Stomach smooth muscle (tissue), 2 donors: Measurements from ENCODE around the gene ZNF771.
"Not testable (repeated sequence)": the region's sequence is repeated elsewhere in the genome, so short reads cannot be mapped to it uniquely, and the experiment has no call there.

ENCODE experiments used
- H3K27ac ChIP-seq: one replicate; pipeline ENCODE4 v1.7.0; 2013; ENCODE audit warnings: mild to moderate bottlenecking, low read length, inconsistent platforms
- H3K27me3 ChIP-seq, 2 donors: one replicate each; pipeline ENCODE4 v1.7.0; 2013; ENCODE audit warnings: low read length in 2 of 2; ENCODE audit not compliant: insufficient read depth in 2 of 2, control insufficient read depth in 1 of 2
- H3K36me3 ChIP-seq, 2 donors: one replicate each; pipeline ENCODE4 v1.7.0; 2013; ENCODE audit warnings: low read length in 2 of 2; ENCODE audit not compliant: control insufficient read depth in 2 of 2, insufficient read depth in 2 of 2
- H3K4me1 ChIP-seq: one replicate; pipeline ENCODE4 v1.7.0; 2013; ENCODE audit warnings: low read length; ENCODE audit not compliant: control insufficient read depth, insufficient read depth
- H3K4me3 ChIP-seq, 2 donors: one replicate each; pipeline ENCODE4 v1.7.0; 2013; ENCODE audit warnings: low read length in 2 of 2
- H3K9ac ChIP-seq, 2 donors: one replicate each; pipeline ENCODE4 v1.7.0; 2013; ENCODE audit warnings: low read length in 2 of 2, mild to moderate bottlenecking in 1 of 2
- H3K9me3 ChIP-seq, 2 donors: one replicate each; pipeline ENCODE4 v1.7.0; 2013; ENCODE audit warnings: low read length in 2 of 2; ENCODE audit not compliant: control insufficient read depth in 2 of 2
- donor health status: healthy.
- donor health status: Pancreatic carcinoma.

ZNF771 gene

DNA sequence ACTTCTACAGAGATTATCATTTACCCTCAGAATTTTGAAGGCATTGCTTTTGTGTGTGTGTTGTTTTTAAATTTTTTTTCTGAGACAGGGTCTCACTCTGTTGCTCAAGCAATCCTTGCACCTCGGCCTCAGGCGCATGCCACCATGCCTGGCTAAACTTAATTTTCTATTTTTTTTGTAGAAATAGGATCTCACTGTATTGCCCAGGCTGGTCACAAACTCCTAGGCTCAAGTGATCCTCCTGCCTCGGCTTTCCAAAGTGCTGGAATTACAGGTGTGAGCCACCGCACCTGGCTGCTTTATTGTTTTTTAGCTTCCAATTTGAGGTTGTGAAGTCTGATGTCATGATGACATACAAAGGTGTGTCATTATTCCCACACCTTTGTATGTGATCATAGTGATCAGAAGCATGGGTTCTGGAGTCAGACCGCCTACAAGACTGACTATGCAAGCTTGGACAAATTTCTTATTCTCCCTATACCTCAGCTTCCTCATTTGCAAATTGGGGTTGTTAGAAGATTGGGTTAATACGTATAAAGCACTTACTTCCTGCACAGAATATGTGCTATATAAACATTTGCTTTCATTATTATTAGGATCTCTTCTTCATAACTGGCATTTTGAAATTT is 32.4 kb downstream of the ZNF771 start:
- no peak overlapping the region for H3K27ac ChIP-seq

DNA sequence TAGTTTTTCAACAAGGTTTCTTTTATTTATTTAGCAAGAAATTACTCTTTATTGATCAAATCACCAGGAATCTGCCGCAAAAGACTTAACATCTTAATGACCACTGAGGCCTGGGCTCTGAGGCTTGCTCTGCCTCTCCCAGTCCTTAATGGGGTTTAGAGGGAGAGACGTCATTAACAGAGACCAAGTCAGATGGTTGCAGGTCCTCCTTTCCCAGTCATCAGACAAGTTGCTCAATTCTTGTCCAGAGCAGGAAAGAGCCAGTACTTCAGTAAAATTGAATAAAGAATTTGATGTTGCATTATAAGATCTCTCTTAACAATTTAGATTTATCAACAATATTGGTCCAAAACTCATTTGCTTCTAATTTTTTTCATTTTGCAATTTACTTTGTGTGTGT is 36.2 kb downstream of the ZNF771 start:
- Histone ChIP-seq H3K4me3 (no peak overlapping the region), H3K27me3 (no peaks in the 10 kb centered on the region), H3K9me3 (no peaks in the 10 kb centered on the region), H3K4me1 (peaks cover 16% of the 10 kb centered on the region), H3K36me3 (peaks cover 0 to 3% of the 10 kb centered on the region in 2 donors), H3K27ac (no peak overlapping the region), H3K9ac (no peak overlapping the region)

More for the DNA sequence above, 32.4 kb downstream of the ZNF771 start:
- Histone ChIP-seq H3K36me3 (peaks cover 0 to 3% of the 10 kb centered on the region in 2 donors), H3K4me3 (no peak overlapping the region), H3K4me1 (peaks cover 9% of the 10 kb centered on the region), H3K27me3 (no peaks in the 10 kb centered on the region), H3K9ac (no peak overlapping the region), H3K9me3 (no peaks in the 10 kb centered on the region)

DNA sequence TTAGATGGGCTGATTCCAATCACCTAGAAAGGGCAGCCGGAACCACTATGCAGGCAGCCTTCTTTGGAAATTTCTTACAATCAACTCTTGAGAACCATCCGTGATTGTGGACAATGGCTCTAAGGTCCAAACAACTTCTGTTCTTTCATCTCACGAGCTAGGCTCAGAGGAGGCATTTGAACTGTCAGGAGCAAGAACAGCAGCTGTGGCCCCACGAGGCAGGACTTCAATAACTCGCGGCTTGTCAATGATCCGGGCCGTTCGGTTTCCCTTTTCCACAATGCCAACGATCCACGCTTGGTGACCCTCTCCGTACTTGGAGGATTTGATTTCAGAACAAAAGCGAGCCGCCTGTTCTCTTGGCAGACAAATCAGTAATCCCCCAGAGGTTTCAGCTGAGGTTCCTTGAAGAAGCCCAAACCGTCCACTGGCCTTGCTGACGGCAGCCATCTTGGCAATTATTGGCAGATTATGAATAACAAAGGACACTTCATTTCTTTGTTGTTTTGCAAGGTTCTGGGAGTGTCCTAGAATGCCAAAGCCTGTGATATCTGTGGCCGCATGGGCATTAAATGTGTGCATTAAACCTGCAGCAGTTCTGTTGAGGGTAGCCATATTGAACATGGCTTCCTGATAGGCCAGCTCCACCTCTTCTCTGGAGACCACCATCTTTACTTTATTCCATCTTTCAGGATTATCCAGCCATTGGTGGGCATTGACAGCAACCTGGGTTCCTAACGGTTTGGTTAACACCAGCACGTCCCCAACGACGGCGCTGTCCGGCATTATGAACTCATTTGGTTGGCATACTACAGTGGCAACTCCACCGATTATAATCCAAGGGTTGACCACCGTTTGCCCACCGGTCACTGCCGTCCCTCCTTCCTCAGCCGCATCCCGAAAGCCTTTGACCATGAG is 37.1 kb downstream of the ZNF771 start:
- H3K4me3 ChIP-seq: peak overlapping the region; percentile 70 to 89
- H3K27me3 ChIP-seq: no peaks in the 10 kb centered on the region
- H3K4me1 ChIP-seq: peaks cover 16% of the 10 kb centered on the region

DNA sequence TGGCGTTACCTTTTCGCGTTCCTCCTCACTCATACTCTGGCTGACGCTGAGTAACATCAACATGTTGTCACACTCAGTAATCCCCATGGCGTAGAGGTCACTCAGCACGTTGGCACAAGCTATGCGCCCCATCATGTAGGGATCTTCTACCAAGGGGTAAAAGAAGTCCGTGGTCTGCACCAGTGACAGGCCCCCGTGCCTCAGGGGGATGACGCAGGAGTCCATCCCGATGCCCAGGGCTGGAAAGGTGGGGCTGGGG is 37.7 kb downstream of the ZNF771 start:
- Histone ChIP-seq H3K9ac (peak overlapping the region; percentile 78 to 96), H3K4me1 (peaks cover 16% of the 10 kb centered on the region), H3K27me3 (no peaks in the 10 kb centered on the region), H3K4me3 (peak overlapping the region; percentile 70 to 89), H3K36me3 (peaks cover 0 to 3% of the 10 kb centered on the region in 2 donors), H3K9me3 (no peaks in the 10 kb centered on the region), H3K27ac (peak overlapping the region; percentile 94)

More for the DNA sequence above, 37.1 kb downstream of the ZNF771 start:
- Histone ChIP-seq H3K9me3 (no peaks in the 10 kb centered on the region), H3K9ac (peak overlapping the region; percentile 78 to 96), H3K36me3 (peaks cover 0 to 3% of the 10 kb centered on the region in 2 donors), H3K27ac (peak overlapping the region; percentile 94)

DNA sequence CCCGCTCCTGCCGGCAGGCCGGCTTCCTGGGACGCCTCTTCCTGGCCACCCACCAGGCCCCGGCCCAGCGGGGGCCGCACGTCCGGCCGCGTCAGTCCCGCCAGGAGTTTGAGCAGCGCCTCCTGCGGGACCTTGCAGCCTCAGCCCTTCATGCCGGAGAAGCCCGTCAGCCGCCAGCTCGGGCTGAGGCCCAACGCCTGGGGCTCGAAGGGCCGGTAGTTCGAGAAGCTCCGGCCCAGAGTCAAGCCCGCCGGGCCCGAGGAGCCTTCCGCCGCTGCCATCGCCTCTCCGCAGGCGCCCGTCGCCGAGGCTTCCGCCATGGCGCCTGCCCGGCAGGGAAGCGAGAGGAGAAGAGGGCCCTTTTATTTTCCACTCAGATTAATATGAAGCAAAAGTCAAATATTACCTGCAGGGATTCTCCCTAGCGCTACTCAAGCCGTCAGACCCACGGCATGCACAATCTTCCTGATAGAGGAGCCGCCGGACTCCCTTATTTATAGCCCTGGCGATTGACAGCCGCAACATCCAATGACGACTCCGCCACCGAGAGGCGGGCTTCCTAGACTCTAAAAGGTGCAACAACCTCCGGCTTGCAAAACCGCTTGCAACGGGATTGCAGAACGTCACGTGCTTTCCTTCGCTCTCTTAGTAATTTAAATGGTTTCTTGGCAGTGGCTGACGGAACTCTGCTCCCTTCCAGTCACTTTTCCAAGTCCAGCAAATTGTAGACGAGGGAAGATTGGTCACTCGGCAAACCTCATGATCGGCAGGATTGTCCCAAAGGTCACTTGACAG is 38.2 kb downstream of the ZNF771 start, which contains the start of gene SEPHS2:
Gene SEPHS2 (minus strand): TSS at position 467 of the 795 bp plus-strand sequence. CDS start 147 bp downstream, at position 320.
- H3K27ac ChIP-seq: peak within 1 kb of the TSS; percentile 94
- H3K9me3 ChIP-seq: no peaks in the 10 kb centered on the region
- H3K4me1 ChIP-seq: peaks cover 16% of the 10 kb centered on the region
- H3K9ac ChIP-seq: peak within 1 kb of the TSS; percentile 78 to 96
- peak within 1 kb of the TSS; percentile 70 to 89 for H3K4me3 ChIP-seq
- peaks cover 0 to 3% of the 10 kb centered on the region in 2 donors for H3K36me3 ChIP-seq
- H3K27me3 ChIP-seq: no peaks in the 10 kb centered on the region

DNA sequence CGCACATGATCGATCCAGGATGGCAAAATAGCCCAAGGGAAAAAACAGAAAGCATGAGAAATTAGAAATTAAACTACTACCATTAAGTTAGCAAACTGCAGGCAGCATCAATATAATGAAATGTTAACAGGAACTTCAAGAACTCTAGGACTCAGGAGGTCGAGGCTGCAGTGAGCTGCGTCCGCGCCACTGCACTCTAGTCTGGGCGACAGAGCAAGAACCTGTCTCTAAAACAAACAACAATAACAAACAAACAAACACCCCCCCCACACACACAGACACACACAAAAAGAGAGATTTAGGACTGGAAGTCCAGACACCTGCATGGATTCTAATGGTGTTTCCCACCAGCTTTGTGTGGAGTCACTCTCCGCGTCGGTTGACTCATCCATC is 38.8 kb downstream of the ZNF771 start:
- H3K9ac ChIP-seq: peak overlapping the region; percentile 78 to 96
- H3K9me3 ChIP-seq: no peaks in the 10 kb centered on the region
- H3K27ac ChIP-seq: peak overlapping the region; percentile 94
- peaks cover 16% of the 10 kb centered on the region for H3K4me1 ChIP-seq
- peaks cover 0 to 3% of the 10 kb centered on the region in 2 donors for H3K36me3 ChIP-seq
- peak overlapping the region; percentile 70 to 89 for H3K4me3 ChIP-seq
- H3K27me3 ChIP-seq: no peaks in the 10 kb centered on the region

DNA sequence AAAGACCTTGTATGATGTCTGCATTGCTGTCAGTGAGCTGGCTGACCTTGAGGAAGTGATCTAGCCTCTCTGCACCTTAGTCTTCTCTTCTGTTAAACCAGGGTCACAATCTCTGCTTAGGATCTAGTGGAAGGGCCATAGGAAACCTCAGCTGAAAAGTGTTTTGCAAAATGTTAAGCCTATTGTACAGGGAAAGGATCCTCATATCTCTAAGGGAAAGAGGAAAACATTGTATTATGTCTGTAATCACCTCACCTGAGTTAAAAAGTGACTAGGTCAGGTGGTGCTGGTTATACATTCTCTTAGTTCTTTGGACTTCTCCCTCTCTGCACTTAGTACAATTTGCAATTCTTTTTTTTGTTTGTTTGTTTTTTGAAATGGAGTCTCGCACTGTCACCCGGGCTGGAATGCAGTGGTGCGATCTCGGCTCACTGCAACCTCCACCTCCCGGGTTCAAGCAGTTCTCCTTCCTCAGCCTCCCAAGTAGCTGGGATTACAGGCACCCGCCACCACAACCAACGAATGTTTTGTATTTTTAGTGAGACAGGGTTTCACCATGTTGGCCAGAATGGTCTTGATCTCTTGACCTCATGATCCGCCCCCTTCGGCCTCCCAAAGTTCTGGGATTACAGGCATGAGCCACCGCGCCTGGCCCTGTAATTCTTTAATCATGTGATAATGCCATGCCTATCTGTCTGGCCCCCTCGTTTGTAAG is 40.3 kb downstream of the ZNF771 start:
- H3K9me3 ChIP-seq: no peaks in the 10 kb centered on the region
- no peaks in the 10 kb centered on the region for H3K27me3 ChIP-seq
- peaks cover 0 to 3% of the 10 kb centered on the region in 2 donors for H3K36me3 ChIP-seq
- H3K27ac ChIP-seq: no peak overlapping the region
- no peak overlapping the region for H3K4me3 ChIP-seq
- peaks cover 16% of the 10 kb centered on the region for H3K4me1 ChIP-seq
- no peak overlapping the region for H3K9ac ChIP-seq

DNA sequence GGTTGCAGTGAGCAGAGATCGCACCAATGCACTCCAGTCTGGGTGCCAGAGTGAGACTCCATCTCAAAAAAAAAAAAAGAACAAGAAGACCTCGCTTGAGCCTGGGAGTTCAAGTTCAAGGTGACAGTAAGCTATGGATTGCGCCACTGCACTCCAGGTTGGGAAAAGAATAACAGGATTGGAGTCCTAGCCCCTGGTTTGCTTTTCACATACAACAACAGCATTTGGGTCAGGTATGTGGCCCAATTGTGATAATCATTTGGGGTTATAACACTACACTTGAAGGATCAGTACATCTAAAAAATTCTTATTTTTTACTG is 41.7 kb downstream of the ZNF771 start:
- Histone ChIP-seq H3K9ac (no peak overlapping the region), H3K9me3 (no peaks in the 10 kb centered on the region), H3K36me3 (no peaks in the 10 kb centered on the region), H3K27me3 (no peaks in the 10 kb centered on the region), H3K4me1 (peaks cover 14% of the 10 kb centered on the region), H3K27ac (no peak overlapping the region), H3K4me3 (no peak overlapping the region)

DNA sequence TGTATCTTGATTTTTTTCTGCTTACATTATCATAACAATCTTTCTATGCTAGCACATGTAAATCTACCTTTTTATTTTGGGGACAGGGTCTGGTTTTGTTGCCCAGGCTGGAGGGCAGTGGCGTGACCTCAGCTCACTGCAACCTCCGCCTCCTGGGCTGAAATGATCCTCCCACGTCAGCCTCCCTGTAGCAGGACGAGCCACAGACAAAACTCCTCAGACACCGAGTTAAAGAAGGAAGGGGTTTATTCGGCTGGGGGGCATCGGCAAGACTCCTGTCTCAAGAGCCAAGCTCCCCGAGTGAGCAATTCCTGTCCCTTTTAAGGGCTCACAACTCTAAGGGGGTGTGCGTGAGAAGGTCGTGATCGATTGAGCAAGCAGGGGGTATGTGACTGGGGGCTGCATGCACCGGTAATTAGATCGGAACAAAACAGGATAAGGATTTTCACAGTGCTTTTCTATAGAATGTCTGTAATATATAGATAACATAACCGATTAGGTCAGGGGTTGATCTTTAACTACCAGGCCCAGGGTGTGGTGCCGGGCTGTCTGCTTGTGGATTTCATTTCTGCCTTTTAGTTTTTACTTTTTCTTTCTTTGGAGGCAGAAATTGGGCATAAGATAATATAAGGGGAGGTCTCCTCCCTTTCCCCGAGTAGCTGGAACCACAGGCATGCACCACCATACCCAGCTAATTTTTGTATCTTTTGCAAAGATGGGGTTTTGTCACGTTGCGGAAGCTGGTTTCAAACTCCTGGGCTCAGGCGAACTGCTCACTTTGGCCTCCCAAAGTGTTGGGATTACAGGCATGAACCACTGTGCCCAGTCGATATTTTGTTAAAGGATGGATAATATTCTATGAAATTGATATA is 45.5 kb downstream of the ZNF771 start:
- not testable (repeated sequence) for H3K9me3 ChIP-seq

More for the DNA sequence above, 45.5 kb downstream of the ZNF771 start:
- not testable (repeated sequence) for H3K36me3 ChIP-seq, H3K4me1 ChIP-seq, H3K4me3 ChIP-seq, H3K9ac ChIP-seq, H3K27ac ChIP-seq, H3K27me3 ChIP-seq
